GM12873 (cell line): Measurements from ENCODE around the gene PFKL.

Experiments used
- CTCF ChIP-seq: IDR thresholded peaks from 2 replicates; pipeline ENCODE4 v1.5.1; 2012; ENCODE audit warnings: low read depth, mild to moderate bottlenecking, moderate library complexity, low read length, control low read depth; ENCODE audit not compliant: insufficient read depth; ENCODE audit errors: missing control alignments

Gene PFKL

GRCh38 chr21:44345495-44345894 is 45.6 kb downstream of the PFKL start:
- TF ChIP-seq CTCF, result no peak

- no peak for TF ChIP-seq CTCF
Measured at GRCh38 chr21:44347911-44348451, 48.1 kb downstream of the PFKL start.

- no peak for TF ChIP-seq CTCF
Measured at GRCh38 chr21:44348861-44349260, 49.0 kb downstream of the PFKL start.

- TF ChIP-seq CTCF, result no peak
Measured at GRCh38 chr21:44349416-44349846, 49.6 kb downstream of the PFKL start.

GRCh38 chr21:44349847-44350772 is 50.3 kb downstream of the PFKL start:
- TF ChIP-seq CTCF, result no peak

GRCh38 chr21:44350773-44351481 is 51.1 kb downstream of the PFKL start:
- TF ChIP-seq CTCF, result no peak

GRCh38 chr21:44351535-44352252 is 51.8 kb downstream of the PFKL start:
- TF ChIP-seq CTCF, result no peak
